HG02642 (cell line): ENCODE data around the gene OR4N5.

ENCODE experiments used
- ATAC-seq: cut with Tn5 transposase; IDR thresholded peaks from one replicate; pipeline ENCODE4 v1.9.1; 2021; ENCODE audit warnings: mild to moderate bottlenecking; ENCODE audit not compliant: unreplicated experiment, poor library complexity

Gene OR4N5

GRCh38 chr14:20191396-20191795 is 52.8 kb downstream of the OR4N5 start:
- no peak for ATAC-seq

GRCh38 chr14:20194101-20194500 is 55.5 kb downstream of the OR4N5 start:
- no peak for ATAC-seq
